Common myeloid progenitor, CD34-positive (primary cell): ENCODE results near the gene MEF2D.

Source experiments
- CTCF ChIA-PET: fragments of 350-600 bp; sonication (Branson Sonifier 250); formaldehyde crosslinking; loops from one replicate; lab custom pipeline; 2021; ENCODE audit warnings: antibody characterized with exemption; lab: Charles Lee
- POLR2A ChIA-PET: fragments of 350-600 bp; sonication (Branson Sonifier 250); formaldehyde crosslinking; loops from one replicate; lab custom pipeline; 2021; ENCODE audit warnings: antibody characterized with exemption; lab: Charles Lee
- DNase-seq, 3 donors: peaks; one replicate each; pipeline versions ENCODE4 v3.0.0 to v3.0.0-alpha.2; 2013
- H3K27ac ChIP-seq, 2 experiments: 1 replicate in 1 of 2; 2 replicates in 1 of 2; pipeline ENCODE4 v1.7.0; 2013; ENCODE audit warnings: inconsistent platforms in 2 of 2, low read length in 2 of 2, mild to moderate bottlenecking in 2 of 2, low read depth in 1 of 2, moderate library complexity in 1 of 2; ENCODE audit not compliant: severe bottlenecking in 2 of 2, insufficient read depth in 1 of 2, poor library complexity in 1 of 2
- H3K27me3 ChIP-seq, 5 experiments: replicated peaks in 2 of 5; 1 replicate in 3 of 5; 2 replicates in 2 of 5; pipeline versions ENCODE4 v1.6.1 to v1.7.0; 2013; ENCODE audit warnings: low read length in 4 of 5, mild to moderate bottlenecking in 2 of 5, moderate library complexity in 2 of 5, inconsistent platforms in 1 of 5; ENCODE audit not compliant: insufficient read depth in 5 of 5, control insufficient read depth in 4 of 5
- H3K36me3 ChIP-seq, 4 experiments: 1 replicate in 2 of 4; 2 replicates in 2 of 4; pipeline versions ENCODE4 v1.6.1 to v1.7.0; 2013; ENCODE audit warnings: low read length in 3 of 4, control low read depth in 1 of 4, mild to moderate bottlenecking in 1 of 4; ENCODE audit not compliant: control insufficient read depth in 4 of 4, insufficient read depth in 4 of 4
- H3K4me1 ChIP-seq, 4 experiments: 1 replicate in 3 of 4; 2 replicates in 1 of 4; pipeline versions ENCODE4 v1.6.1 to v1.7.1; 2013; ENCODE audit warnings: low read length in 3 of 4, mild to moderate bottlenecking in 3 of 4, control low read depth in 1 of 4, inconsistent platforms in 1 of 4, moderate library complexity in 1 of 4; ENCODE audit not compliant: control insufficient read depth in 4 of 4, insufficient read depth in 4 of 4; ENCODE audit errors: control extremely low read depth in 1 of 4
- H3K4me3 ChIP-seq, 7 experiments: 1 replicate in 4 of 7; 2 replicates in 3 of 7; pipeline versions ENCODE4 v1.5.1 to v1.7.0; 2013; ENCODE audit warnings: mild to moderate bottlenecking in 7 of 7, low read length in 6 of 7, moderate library complexity in 6 of 7, inconsistent platforms in 2 of 7, low read depth in 2 of 7, control low read depth in 1 of 7; ENCODE audit not compliant: insufficient read depth in 4 of 7, control insufficient read depth in 1 of 7; ENCODE audit errors: extremely low read depth in 1 of 7
- H3K9me3 ChIP-seq, 5 experiments: 1 replicate in 4 of 5; 2 replicates in 1 of 5; pipeline versions ENCODE4 v1.6.1 to v1.7.1; 2013; ENCODE audit warnings: low read length in 4 of 5, mild to moderate bottlenecking in 2 of 5, inconsistent platforms in 1 of 5, low read depth in 1 of 5, moderate library complexity in 1 of 5; ENCODE audit not compliant: control insufficient read depth in 4 of 5, insufficient read depth in 2 of 5; ENCODE audit errors: control extremely low read depth in 1 of 5
- WGBS: methylation state at CpG from one replicate; pipeline ENCODE4 v1.1.5; 2013; ENCODE audit not compliant: insufficient coverage; 5-methylcytosine and 5-hydroxymethylcytosine counted together

MEF2D gene

DNA sequence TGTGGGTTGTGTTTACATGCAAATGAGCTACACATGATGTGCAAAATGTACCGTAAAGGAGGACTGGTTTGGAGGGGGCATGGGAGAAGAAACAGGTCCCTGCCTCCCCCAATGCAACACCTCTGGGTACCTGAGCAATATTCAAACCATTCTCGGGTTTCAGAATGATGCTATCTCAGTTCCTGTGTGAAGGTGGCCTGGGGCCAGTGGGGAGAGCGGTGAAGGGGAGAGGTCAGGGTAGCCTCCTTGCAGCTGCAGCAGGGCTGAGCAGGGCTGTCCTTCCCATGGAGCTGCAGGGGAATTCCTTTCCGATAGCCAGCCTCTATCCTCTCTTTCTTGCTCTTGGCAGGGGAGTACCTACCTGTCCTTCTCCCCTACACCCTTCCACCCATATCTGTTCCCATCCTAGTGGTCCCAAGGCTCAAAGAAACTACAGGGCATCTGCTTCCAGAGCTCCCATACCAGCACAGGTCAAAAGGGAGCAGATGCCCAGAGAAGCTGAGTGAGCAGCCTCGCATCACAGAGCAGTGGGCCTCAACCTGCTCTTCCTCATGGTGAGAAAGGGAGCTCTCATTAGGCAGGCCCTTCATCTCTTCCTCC, 11.9 kb downstream of the MEF2D start:
- Histone ChIP-seq H3K36me3 (peaks cover 4 to 28% (median 11%) of the 10 kb centered on the region in 4 experiments), H3K4me3 (peak overlapping the region in 2 of 7 experiments; percentile 16 to 26), H3K27me3 (no peaks in the 10 kb centered on the region), H3K27ac (no peak overlapping the region), H3K9me3 (no peaks in the 10 kb centered on the region), H3K4me1 (peaks cover 18 to 67% (median 61%) of the 10 kb centered on the region in 4 experiments)
- 68% methylated on average over 5 of the region's 5 CpGs for WGBS
- DNase-seq, result no peak
- POLR2A ChIA-PET, result interaction anchor here (1.3 to 1.8 kb wide), 2 partner anchors 13 to 17 kb away, joined by 6 to 8 read pairs; partner anchors contain the start of gene MEF2D
- CTCF ChIA-PET, result interaction anchor here (0.5 to 11.7 kb wide), 14 partner anchors 8 to 512 kb away, joined by 3 to 114 read pairs (median 3); partner anchors contain the start of gene MEF2D

DNA sequence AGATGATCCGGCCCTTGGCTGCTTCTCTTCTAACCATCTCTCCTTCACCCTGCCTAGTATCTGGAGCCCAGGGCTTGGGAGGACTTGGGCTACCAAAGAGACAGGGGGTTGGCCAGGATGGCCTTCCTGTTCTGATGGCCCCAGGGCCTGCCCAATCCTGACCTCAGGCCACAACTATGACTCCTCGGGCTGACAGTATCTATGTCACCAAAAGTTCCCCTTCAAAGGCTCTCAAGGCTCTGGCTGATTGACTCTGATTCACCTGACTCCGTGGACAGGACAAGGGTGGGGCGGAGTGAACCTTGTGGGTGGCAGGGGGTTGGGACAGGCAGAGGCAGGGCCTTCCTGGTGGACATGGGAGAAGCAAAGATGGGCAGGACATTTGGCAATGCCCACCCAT, 12.7 kb downstream of the MEF2D start:
- POLR2A ChIA-PET, result no interaction called here
- peaks cover 14 to 59% (median 53%) of the 10 kb centered on the region in 4 experiments for H3K4me1 ChIP-seq

DNA sequence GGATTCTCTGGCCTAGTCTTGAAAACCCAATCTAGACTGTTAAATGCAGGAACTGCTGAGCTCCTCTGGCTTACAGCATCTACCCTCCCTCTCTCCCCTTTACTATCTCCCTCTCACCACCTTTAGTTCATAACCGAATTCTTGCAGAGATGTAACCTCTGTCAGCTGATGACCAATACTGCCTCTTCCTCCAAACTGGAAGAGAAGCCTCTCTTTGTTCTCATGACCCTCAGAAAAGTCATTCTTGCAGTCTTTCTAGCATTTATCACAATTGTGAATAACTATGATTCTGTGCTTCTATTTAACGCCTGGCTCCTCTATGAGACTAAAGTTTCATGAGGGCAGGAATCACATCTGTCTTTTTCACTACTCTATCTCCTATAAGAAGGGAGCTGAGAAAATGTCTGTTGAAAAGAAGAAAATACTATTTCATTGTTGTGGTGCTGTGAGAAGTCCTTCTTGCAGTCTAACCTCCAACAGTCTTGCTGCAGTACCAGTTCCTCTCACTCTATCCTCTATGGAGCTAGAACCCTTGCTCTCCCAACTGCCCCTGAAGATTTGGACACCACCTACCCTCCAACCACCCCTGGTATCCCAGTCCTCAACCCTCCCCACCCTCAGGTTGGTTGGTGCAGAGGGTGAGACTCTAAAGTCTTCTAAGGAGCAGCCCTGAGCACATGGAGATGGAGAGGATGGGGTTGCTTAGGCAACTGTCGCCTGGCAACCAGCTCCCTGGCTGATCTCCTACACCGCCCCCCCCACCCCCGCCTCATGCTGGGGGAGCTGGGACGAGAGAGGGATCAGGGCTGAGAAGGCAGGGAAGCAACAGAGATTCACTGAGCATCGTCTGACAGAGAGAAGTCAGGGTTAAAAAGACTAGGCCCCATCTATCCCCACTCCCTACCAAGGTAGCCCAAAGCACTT, 13.9 kb downstream of the MEF2D start:
- H3K9me3 ChIP-seq, result no peaks in the 10 kb centered on the region
- ChIA-PET POLR2A (interaction anchor here (1.0 to 1.2 kb wide), 2 partner anchors 12 to 15 kb away, joined by 3 to 4 read pairs; no protein-coding TSS in a partner anchor), CTCF (interaction anchor here (0.9 to 11.7 kb wide), 8 partner anchors 8 to 136 kb away, joined by 3 to 114 read pairs (median 4); partner anchors contain the start of gene MEF2D)
- no peaks in the 10 kb centered on the region for H3K27me3 ChIP-seq
- peaks cover 14 to 40% (median 23%) of the 10 kb centered on the region in 4 experiments for H3K36me3 ChIP-seq
- H3K4me1 ChIP-seq, result peaks cover 4 to 47% (median 41%) of the 10 kb centered on the region in 4 experiments
- no peak overlapping the region for H3K4me3 ChIP-seq
- DNase-seq, result no peak
- H3K27ac ChIP-seq, result peak overlapping the region in 1 of 2 experiments; percentile 44
- WGBS, result 91% methylated on average over 4 of the region's 7 CpGs

More for the DNA sequence above, 12.7 kb downstream of the MEF2D start:
- Histone ChIP-seq H3K27ac (peak overlapping the region in 1 of 2 experiments; percentile 44), H3K4me3 (no peak overlapping the region), H3K27me3 (no peaks in the 10 kb centered on the region), H3K36me3 (peaks cover 5 to 31% (median 16%) of the 10 kb centered on the region in 4 experiments), H3K9me3 (no peaks in the 10 kb centered on the region)
- WGBS, result 83% methylated on average over 2 of the region's 4 CpGs
- CTCF ChIA-PET, result interaction anchor here (0.6 to 11.7 kb wide), 8 partner anchors 12 to 118 kb away, joined by 3 to 114 read pairs (median 4); partner anchors contain the start of gene MEF2D
- no peak for DNase-seq

DNA sequence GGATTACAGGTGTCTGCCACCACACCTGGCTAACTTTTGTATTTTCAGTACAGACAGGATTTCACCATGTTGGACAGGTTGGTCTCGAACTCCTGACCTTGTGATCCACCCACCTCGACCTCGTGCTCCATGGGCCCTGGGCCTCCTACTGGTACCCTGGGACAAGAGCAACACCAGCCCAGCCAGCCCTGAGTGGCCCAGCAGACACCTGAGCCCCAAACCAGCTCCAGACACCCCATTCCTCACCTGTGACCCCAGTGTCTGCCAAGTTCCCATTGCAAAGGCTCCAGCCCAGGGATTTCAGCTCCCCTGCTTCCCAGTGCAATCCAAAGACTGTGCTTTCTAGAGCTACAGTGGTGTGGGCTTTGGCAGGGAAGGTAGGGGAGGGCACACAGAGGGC, 14.6 kb downstream of the MEF2D start:
- Histone ChIP-seq H3K4me3 (no peak overlapping the region), H3K9me3 (no peaks in the 10 kb centered on the region), H3K36me3 (peaks cover 18 to 44% (median 28%) of the 10 kb centered on the region in 4 experiments), H3K27ac (no peak overlapping the region), H3K27me3 (no peaks in the 10 kb centered on the region), H3K4me1 (peaks cover 2 to 43% (median 37%) of the 10 kb centered on the region in 4 experiments)
- DNase-seq, result no peak
- POLR2A ChIA-PET, result interaction anchor here (0.5 to 1.2 kb wide), 3 partner anchors 13 to 112 kb away, joined by 3 to 4 read pairs (median 3); no protein-coding TSS in a partner anchor
- CTCF ChIA-PET, result interaction anchor here (0.9 to 11.7 kb wide), 10 partner anchors 9 to 136 kb away, joined by 3 to 114 read pairs (median 5); partner anchors contain the start of gene MEF2D
- WGBS, result 97% methylated on average over 3 of the region's 3 CpGs

DNA sequence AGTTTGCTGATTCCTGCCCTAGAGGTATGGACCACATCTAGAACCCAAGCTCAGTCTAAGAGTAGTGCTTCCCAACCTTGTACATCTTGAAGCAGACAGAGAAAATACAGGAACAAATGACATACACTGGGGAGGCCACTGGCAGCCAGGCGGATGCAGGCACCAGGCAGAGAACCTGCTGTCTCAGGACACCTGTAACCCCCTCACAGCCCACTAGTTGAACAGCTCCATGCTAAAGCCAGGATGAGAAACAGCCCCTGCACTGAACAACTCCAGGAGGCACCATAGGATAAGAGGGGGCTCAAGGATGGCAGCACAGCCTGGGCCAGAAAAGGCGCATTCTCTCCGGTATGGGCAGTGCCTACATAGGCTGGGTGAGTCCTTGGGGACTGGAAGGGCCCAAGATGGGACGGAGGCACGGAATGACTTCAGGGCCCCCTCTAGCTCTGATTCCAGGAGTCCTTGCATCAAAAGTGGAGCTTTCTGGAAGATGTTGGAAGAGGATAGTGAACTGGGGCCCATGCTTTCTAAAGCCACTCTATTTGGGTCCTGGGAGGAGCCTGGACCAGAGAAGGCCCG, 16.0 kb downstream of the MEF2D start:
- peaks cover 20 to 57% (median 38%) of the 10 kb centered on the region in 4 experiments for H3K36me3 ChIP-seq
- H3K9me3 ChIP-seq, result no peaks in the 10 kb centered on the region
- 99% methylated on average over 5 of the region's 6 CpGs for WGBS
- CTCF ChIA-PET, result interaction anchor here (0.6 to 11.7 kb wide), 12 partner anchors 16 to 124 kb away, joined by 3 to 114 read pairs (median 5); partner anchors contain the start of gene MEF2D
- POLR2A ChIA-PET, result no interaction called here
- H3K4me3 ChIP-seq, result no peak overlapping the region
- peak overlapping the region in 1 of 2 experiments; percentile 1 for H3K27ac ChIP-seq
- no peak for DNase-seq
- H3K4me1 ChIP-seq, result peaks cover 2 to 43% (median 30%) of the 10 kb centered on the region in 4 experiments
- no peaks in the 10 kb centered on the region for H3K27me3 ChIP-seq

DNA sequence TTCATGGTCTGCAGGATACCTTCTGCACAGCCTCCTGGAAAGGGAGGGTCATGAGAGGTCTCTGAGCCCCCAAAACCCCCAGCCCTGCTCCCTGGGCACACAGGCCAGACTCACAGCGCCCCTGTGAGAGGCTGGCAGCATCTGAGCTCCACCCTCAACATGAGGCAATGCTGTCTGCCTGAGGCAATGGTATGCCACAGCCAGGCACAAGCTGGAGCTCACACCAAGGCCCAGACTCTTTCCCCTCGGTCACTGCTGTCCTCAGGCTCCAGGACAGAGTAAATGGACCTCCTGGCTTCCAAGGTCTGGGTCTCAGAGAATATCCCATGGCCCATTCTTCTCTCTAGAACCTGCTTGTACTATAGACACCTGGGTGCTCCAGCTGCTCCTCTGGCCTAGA, 17.2 kb downstream of the MEF2D start:
- H3K27ac ChIP-seq, result no peak overlapping the region
- H3K9me3 ChIP-seq, result no peaks in the 10 kb centered on the region
- no peak for DNase-seq
- no peaks in the 10 kb centered on the region for H3K27me3 ChIP-seq
- peaks cover 29 to 67% (median 47%) of the 10 kb centered on the region in 4 experiments for H3K36me3 ChIP-seq
- CTCF ChIA-PET, result interaction anchor here (1.1 to 6.3 kb wide), 7 partner anchors 17 to 125 kb away, joined by 3 to 104 read pairs (median 4); partner anchors contain the start of gene MEF2D
- WGBS, result 100% methylated on average over 1 of the region's 2 CpGs
- POLR2A ChIA-PET, result no interaction called here
- peaks cover 2 to 32% (median 18%) of the 10 kb centered on the region in 4 experiments for H3K4me1 ChIP-seq
- H3K4me3 ChIP-seq, result no peak overlapping the region
